ACHN (cell line): ENCODE measurements around the gene PARD3.

Experiments used
- DNase-seq: peaks from one replicate; pipeline ENCODE4 v3.0.0-alpha.2; 2015
- in situ Hi-C: cut with HindIII; loops from 2 replicates; pipeline ENCODE4 v1.10.0; 2017; ENCODE audit warnings: low sequenced_read_pairs, low pct_ligation_motif_present, low pct_unique_long_range_greater_than_20kb

The PARD3 gene

GRCh38 chr10:34113504-34114225 lies 701.4 kb downstream of the PARD3 start:
- in situ Hi-C loops, result no loop called here
- no peak for DNase-seq

DNA sequence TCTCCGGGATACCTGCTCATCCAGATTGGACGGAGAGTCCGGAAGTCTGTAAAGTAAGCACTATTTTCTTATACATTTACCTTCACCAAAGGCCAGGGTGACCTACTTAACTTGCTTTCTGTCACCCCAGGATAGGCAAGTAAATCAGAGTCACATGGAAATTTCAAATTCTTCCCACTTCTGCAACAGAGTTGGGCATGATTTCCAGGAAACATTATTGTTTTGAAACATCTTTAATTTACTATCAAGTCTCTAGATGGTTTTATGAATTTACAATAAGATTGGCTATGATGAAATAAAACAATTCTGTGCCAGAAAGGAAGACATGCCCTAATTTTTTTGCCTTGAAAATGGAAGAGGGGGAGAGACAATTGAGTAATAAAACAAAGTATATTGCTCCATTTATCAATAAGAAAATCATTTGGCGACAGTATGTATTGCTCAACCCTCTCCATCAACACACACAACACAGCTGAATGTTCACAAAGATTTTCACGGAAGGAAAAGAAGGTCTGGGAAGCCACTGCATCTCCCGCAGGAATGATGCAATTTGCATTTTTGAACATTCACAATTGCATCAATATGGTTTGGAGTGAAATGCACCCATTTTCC lies 702.8 kb downstream of the PARD3 start:
- no peak for DNase-seq
- in situ Hi-C loops, result no loop called here

DNA sequence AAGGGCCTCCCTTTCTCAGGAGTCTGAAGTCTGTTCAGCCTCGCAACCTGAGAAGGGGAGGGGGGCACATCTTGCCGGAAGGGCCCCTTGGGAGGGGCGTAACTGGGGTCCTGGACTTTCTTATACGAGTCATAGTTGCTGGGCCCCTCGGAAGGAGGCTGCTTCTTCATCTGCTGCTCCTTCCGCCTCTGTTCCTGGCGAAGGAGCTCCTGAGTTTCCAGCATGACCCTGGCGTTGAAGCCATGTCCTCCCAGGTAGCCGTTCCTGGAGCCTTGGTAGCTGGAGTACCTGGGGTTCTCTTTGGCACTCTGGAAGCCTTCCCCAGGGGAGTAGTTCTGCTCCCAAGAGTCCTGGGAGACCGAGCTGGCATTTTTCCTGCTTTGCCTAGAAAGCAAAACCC lies 703.9 kb downstream of the PARD3 start:
- in situ Hi-C loops, result no loop called here
- no peak for DNase-seq

DNA sequence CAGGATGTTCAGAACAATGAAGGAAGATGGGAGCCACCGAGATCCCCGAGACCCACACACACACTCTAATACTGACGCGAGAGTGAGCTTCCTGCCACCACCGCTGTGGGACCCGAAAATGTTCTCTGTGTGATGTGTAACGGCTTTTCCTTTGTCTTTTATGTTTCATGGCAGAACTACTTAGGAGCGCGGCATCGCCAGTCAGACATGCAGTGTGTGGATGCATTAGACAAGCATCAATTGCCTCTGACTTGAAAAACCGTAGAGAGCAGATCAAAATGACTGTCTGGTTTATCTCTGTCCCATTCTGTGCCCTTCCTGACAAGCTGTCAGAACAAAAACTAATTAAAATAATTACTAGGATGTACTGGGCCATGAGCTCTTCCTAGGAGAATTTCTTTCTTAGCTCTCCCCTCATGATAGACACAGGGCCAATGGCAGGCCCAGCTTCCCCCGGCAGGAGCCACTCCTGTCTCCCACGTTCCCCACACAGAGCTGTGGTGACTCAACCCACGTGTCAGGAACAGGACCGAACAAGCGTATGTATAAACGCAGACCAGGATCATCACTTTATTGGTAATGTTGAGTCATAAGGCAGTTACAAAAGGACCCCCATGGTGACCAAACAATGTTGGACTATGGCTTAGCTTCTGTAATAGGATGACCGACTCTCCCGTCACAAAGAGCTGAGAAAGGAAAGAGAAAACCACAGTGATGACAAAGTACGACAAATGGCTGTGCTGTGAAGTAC lies 705.0 kb downstream of the PARD3 start:
- in situ Hi-C loops, result no loop called here
- no peak for DNase-seq

DNA sequence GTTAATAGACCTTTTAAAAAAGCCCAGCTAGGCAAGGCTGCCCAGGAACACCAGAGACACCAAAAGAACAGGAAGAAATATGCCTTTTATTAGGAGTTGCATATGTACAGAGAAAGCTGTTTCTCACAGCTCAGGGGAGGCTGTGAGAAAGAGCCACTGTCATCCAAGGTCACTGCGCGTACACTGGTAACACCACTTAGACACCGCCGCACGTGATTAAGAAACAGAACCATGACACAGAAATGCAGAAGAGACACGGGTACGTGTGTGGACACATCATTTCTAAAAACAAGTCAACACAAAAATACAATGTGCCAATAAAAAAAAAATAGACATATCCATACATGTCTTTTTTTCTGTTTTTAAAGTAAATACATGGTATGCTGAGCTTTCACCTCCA lies 705.6 kb downstream of the PARD3 start:
- in situ Hi-C loops, result no loop called here
- DNase-seq, result no peak

DNA sequence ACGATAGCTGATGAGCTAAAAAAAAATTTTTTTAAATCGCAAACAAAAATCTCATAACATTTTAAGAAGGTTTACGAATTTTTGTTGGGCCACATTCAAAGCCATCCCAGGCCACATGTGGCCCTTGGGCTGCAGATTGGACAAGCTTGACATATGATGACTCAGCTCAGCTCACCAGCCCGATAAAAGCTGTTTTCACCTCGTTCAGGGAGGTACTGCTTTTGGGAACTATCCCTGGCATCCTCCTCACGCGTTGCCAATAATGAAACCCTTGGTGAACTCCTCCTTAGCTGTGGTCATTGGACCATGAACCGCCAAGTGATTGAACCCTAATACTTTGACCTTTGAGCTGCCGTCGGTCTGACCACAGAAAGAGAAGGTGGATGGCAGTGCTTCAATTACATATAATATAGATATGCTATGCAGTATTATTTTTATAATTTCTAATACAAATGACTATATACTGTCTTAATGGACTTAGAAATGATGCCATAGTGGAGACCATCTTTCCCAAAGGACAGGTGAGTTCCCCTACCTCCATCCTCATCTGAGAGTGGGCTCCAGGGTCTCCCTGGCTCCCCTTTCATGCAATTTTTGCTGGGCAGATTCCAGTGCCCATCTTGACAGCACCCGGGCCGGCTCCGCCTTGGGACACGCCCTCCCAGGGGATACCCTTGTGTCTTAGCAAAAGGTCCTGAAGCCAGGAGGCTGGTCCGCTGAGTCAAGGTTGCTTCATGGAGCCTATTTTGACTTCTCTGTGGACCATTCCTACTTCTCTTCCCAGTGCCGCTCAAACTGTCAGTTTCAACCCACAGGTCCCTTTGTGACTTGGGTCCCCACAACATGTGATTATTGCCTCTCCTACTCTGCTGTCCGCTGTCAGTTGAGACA lies 707.2 kb downstream of the PARD3 start:
- in situ Hi-C loops, result no loop called here
- no peak for DNase-seq

- no peak for DNase-seq
- in situ Hi-C loops, result no loop called here
These were observed 708.7 kb downstream of the PARD3 start for GRCh38 chr10:34106356-34106885.

DNA sequence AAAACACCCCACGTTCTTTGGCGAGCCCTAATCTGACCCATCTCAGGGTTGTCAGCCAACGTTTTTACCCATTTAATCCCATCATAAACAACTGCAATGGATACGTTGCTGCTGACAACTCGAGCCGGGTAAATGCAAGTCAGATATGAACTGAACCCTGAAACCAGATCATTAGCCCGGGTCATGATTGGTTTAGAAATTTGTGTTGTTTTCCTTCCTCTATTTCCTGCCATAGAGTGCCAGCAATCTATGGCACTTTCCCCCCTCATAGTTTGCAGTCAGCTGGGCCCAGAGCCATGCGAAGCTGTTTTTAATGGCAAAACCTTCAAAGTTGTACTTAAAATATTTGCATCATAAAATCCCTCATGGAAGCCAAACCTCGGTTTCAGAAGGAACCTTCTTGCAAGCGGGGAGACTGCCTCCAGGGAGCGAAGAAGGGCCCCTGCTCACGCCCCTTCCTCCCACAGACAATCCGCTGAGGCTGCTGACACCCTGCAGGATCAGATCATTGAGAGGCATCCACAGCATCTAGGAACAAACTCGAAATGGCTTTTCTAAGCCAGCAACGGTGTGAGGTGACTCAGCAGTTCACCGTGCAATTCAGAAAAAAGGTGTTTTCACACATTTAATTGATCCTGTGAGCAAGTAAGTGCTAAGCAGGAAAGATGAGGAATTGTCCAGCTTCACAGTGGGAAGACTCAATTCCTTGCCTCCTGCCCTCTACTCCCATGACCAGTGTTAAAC lies 710.1 kb downstream of the PARD3 start:
- in situ Hi-C loops, result no loop called here

GRCh38 chr10:34102893-34103506 lies 712.1 kb downstream of the PARD3 start:
- no peak for DNase-seq
- in situ Hi-C loops, result no loop called here

More for the DNA sequence above, 710.1 kb downstream of the PARD3 start:
- DNase-seq, result no peak

DNA sequence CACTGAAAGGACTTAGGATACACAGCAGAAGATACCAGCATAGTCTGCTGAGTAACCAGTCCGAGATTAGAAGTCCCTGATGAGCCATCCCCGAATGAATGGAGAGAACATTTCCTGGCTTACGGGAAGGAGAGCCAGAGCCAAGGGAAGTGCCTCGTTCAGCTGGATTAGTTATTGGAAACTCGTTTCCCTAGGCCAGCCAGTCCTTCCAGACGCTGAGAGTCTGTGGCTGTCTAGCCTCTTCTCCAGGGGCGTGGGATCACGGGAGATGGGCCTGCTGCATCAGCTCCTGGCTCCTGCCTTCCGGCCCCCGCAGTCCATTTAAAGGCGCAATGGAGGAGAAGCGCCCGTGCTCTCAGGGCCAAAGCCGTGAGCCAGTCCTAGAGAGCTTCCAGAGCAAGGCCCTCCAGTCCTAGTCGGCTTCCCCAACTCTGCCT lies 712.8 kb downstream of the PARD3 start:
- in situ Hi-C loops, result no loop called here
- no peak for DNase-seq

- in situ Hi-C loops, result no loop called here
- DNase-seq, result no peak
These were observed 714.1 kb downstream of the PARD3 start for GRCh38 chr10:34101001-34101400.

DNA sequence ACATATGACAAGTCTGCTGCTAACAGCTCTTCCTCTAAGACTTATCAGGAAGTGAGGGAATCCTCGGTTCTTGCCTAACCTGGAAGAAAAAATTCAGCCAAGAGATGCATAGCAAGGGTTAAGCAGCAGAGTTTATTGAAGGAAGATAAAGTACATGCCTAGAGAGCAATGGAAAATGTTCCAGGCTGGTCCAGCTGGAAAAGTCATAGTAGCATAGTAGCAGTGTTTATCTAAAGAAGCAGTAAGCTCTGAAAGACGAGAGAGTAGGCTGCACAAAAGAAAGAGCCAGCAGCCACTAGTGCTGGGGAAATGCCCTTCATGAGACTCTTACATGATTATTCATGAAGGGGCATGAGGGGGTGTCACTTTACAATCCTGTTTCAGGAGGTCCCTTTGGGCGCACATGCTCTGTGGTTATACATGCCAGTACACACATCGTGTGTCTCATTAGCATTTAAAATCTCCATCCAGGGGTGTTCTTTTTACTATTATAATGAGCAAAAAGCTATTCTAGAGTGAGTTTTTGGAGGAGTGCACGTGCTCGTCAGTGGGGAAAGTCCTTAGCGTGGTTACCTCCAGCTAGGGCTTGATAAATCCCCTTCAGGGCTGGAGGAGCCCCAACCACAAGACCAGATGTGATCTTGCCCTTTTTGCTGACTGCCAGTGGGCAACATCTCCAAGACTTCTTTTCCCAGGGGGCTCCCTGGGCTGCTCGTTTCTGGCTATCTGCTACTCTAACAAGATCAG lies 716.1 kb downstream of the PARD3 start:
- in situ Hi-C loops, result no loop called here
- no peak for DNase-seq

DNA sequence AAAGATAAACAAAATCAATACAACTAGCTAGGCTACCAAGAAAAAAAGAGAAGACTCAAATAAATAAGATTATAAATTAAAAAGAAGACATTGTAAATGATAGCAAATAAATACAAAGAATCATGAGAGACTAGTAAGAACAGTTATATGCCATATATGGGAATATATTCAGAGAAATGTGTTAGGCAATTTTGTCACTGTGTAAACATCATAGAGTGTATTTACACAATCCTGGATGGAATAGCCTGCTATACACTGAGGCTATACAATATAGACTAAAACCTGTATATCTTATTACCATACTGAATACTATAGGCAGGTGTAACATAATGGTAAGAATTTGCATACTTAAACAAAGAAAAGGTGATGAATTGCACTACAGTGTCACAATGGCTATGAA lies 717.4 kb downstream of the PARD3 start:
- in situ Hi-C loops, result no loop called here
- DNase-seq, result no peak

DNA sequence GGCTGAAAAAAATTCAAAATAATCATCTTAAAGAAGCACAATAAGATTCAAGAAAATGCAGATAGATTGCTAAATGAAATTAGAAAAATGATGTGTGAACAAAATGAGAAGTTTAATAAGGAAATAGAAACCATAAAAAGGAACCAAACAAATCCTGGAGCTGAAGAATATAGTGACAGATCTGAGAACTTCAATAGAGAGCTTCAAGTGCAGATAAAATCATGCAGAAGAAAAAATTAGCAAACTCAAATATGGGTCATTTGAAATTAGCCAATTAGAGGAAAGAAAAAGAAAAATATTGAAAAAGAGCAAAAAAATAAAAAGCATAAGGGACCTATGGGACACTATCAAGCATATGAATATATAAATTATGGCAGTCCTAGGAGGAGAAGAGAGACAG lies 720.1 kb downstream of the PARD3 start:
- no peak for DNase-seq
- in situ Hi-C loops, result no loop called here

DNA sequence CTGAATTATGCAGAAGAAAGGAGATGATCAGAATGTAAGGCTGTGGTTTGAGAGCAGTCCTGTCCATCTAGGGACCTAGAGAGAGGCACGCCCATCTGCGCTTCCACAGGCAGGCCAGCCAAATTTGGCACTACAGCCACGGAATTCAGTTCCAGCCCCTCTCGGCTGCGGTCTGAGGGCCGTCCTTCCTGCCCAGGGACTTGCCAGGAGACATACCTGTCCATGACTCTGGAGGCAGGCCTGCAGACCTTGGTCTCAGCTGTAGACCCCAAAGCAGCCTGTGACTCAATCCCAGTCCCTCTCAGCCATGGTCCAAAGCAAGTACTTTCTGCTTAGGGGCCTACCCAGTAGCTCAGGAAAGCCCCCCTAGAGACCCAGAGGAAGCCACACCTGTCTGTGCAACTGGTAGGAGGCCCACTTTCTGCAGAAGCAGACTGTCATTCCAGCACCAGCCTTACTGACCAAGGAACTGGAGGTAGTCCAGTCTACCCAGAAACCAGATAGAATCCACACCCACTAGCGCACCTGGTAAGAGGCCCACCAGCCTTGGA lies 720.9 kb downstream of the PARD3 start:
- DNase-seq, result no peak
- in situ Hi-C loops, result no loop called here

DNA sequence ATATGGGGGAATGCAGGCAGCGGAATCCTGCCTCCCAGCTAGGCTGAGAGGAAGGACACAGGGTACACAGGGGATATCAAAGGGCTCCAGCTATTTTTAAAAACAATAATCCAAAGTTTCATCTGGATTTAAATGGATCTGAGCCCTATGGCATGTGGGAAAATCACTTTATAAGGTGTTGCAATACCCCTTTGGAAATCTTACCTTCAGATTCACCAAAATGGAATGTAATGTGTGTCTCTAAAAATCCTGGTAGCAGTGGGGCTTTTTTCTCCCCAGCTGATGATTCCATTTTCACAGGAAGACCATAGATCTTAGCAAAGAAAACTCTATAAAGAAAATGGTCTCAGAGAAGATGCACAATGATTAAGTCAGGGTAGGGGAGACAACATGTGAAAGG lies 722.2 kb downstream of the PARD3 start:
- no peak for DNase-seq
- in situ Hi-C loops, result no loop called here
